GM12875 (cell line): ENCODE results near the gene AQP12A.

Experiments used
- H3K4me3 ChIP-seq: one replicate; pipeline ENCODE4 v1.5.1; 2011; ENCODE audit warnings: low read depth, low read length, control low read depth
- TF ChIP-seq, protein P1 (sequence below): IDR thresholded peaks from 2 replicates; pipeline ENCODE4 v1.5.1; 2011; ENCODE audit warnings: low read depth, mild to moderate bottlenecking, control low read depth, inconsistent platforms, low read length, moderate library complexity, borderline replicate concordance; ENCODE audit not compliant: insufficient read depth

Gene AQP12A

GRCh38 chr2:240645346-240645745, 46.3 kb upstream of the AQP12A start:
- TF ChIP-seq, protein P1, sequence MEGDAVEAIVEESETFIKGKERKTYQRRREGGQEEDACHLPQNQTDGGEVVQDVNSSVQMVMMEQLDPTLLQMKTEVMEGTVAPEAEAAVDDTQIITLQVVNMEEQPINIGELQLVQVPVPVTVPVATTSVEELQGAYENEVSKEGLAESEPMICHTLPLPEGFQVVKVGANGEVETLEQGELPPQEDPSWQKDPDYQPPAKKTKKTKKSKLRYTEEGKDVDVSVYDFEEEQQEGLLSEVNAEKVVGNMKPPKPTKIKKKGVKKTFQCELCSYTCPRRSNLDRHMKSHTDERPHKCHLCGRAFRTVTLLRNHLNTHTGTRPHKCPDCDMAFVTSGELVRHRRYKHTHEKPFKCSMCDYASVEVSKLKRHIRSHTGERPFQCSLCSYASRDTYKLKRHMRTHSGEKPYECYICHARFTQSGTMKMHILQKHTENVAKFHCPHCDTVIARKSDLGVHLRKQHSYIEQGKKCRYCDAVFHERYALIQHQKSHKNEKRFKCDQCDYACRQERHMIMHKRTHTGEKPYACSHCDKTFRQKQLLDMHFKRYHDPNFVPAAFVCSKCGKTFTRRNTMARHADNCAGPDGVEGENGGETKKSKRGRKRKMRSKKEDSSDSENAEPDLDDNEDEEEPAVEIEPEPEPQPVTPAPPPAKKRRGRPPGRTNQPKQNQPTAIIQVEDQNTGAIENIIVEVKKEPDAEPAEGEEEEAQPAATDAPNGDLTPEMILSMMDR = no peak
- H3K4me3 ChIP-seq = no peak overlapping the region

DNA sequence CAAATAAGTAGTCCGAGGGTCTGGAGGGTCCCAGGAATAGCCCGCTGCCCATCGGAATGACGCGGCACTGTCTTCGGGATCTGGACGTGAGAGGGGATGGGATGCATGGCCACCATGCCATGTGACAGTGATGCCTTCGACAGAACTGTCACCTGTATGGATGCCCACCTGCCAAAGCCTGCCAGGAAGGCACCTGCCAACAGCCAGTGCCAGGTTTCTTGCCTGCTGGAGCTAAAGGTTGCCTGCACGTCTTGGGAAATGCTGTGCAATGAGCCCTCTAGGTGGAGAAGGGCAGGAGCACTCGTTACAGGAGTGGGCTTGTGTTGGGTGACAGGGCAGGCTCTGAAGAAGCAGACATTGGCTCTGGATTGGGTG, 45.9 kb upstream of the AQP12A start:
- H3K4me3 ChIP-seq = no peak overlapping the region
- TF ChIP-seq, protein P1 = no peak

GRCh38 chr2:240646176-240646899, 45.3 kb upstream of the AQP12A start:
- TF ChIP-seq, protein P1 = no peak
- H3K4me3 ChIP-seq = no peak overlapping the region

GRCh38 chr2:240646900-240647502, 44.7 kb upstream of the AQP12A start:
- H3K4me3 ChIP-seq = no peak overlapping the region
- TF ChIP-seq, protein P1 = no peak

DNA sequence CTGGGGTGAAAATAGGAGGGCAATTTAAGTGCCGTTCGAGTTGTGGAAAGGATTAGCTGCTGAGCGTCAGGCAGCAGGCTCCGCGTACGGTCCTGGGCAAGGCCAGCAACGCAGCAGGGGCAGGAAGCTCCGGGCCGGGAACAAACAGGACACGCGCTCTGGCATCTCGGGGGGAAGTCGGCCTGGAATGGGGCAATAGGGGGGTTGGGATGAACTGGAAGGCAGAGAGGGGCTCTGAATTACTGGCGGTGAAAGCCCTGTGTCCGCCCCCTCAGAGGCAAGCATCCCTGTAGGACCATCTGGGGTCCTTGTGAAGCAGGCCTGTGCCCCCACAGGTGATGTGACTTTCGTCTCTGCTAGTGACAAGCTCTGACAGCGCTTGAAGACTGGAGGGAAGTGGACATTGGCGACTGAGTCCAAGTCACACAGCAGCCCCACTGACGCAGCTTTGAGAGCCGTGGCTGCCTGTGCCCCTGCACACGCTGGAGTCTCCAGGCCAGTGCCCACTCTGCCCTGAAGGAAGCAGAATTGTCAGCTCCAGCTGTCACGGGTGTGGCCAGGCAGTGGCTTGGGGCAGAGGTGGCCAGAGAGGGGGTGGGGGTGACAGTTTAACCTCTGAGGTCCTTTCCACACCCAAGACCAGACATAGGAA, 44.0 kb upstream of the AQP12A start:
- TF ChIP-seq, protein P1 = no peak
- no peak overlapping the region for H3K4me3 ChIP-seq

GRCh38 chr2:240648155-240648649, 43.5 kb upstream of the AQP12A start:
- TF ChIP-seq, protein P1 = no peak
- H3K4me3 ChIP-seq = no peak overlapping the region
